GM21529 (cell line): ENCODE measurements around the gene TMEM138.

Experiments
- ATAC-seq: cut with Tn5 transposase; IDR thresholded peaks from one replicate; pipeline ENCODE4 v1.9.1; 2021; ENCODE audit not compliant: unreplicated experiment

Gene TMEM138

GRCh38 chr11:61404103-61404502 lies 41.9 kb downstream of the TMEM138 start:
- no peak for ATAC-seq

- no peak for ATAC-seq
Measured at GRCh38 chr11:61404641-61405040, 42.5 kb downstream of the TMEM138 start.

DNA sequence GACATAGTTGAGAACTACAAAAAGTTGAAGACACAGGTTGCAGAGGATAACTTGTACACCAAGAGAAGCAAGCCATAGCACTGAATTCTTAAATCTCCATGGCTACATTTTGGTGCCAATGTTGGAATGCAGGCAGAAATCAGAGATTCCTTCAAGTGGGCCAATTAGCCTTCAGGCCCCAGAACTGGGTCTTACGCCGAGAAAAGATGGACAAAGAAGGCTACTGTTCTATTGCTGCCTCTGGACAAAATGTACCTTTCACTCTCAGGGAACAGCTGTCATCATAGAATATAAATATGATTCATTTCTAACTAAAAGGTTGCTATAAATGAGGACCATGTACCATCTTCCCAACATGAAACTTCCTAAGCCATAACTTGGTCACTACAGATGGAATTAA lies 43.9 kb downstream of the TMEM138 start:
- no peak for ATAC-seq

DNA sequence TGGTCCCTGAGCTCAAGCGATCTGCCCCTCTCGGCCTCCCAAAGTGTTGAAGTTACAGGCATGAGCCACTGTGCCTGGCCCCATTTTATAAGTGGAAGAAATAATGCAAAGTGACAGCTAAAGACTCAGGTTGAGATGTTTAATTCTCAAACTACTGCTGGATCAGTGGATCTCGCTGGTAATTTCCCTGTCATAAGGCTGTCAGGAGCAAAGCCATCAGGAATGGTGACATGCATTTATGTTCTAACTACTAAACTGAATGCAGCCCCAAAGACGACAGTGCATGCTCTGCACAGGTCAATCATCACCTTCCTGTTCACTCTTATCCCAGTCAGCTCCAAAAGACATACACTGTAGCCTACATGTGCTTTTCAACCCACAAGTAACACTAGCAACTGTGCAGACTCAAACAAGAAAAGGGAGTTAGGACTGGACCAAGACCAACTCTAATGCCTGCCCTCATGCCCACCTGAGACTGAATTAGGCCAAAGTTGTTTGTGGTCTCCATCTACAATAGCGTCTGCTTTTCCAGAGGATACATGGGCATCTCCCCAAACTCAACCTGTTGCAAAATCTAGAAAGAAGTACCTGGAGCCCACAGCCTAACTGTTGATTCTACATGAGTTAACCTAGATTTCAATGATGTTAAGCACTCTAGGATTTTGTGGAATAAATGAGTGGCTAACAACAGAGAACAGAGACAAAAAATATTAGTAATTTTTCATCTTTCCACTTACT lies 45.0 kb downstream of the TMEM138 start:
- ATAC-seq, result no peak

DNA sequence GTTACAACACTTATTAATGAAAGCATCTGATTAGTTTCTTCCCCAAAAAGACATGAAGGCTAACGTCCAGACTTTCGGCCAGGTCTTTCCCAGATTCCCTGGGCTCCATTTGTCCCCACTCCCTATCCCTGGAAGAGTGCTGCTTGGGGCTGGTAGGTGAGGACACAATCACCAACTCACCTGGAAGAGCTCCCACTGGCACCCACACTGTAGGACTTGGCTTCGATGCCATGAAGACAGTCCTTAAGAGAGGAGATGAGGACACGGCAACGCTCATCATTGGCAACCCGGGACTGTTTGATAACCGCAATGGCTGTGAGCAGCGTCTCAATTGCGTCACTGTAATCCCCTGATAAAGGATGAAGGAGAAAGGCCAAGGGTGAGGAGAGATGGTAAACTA lies 49.4 kb downstream of the TMEM138 start:
- no peak for ATAC-seq

DNA sequence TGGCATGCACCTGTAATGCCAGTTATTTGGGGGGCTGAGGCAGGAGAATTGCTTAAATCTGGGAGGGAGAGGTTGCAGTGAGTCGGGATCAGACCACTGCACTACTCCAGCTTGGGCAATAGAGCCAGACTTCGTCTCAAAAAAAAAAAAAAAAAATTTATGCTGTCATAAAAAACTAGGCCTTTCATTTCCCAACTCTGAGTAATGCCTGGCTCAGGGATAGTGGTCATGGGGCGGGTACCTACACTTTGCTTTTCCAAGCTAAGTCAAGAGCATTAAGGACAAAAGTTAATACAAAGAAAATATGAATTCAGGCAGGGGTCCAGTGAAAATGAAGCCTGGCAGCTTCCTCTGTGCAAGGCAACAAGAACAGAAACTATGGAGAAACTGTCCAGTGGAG lies 51.3 kb downstream of the TMEM138 start:
- no peak for ATAC-seq

GRCh38 chr11:61414547-61414946 lies 52.4 kb downstream of the TMEM138 start:
- ATAC-seq, result no peak

DNA sequence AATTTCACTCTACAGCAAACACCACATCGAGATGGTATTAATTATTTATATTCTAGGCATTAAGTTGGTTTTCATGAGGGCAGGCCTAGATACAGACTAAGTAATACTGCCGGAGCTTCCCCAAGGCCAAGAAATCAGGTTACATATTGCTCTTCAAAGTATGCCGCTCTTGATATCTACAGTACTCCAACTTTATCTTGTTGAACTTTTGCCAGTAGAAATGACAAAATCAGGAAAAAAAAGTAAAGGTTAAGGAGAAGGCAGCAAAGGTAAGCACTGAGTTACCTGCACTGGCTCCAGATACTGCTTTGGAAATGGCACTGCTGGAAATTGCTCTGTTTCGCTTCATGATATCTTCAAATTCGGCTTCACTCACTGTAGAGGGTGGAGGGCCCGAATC lies 53.2 kb downstream of the TMEM138 start:
- no peak for ATAC-seq

GRCh38 chr11:61416941-61417340 lies 54.8 kb downstream of the TMEM138 start:
- ATAC-seq, result no peak

- no peak for ATAC-seq
Measured at GRCh38 chr11:61417670-61418069, 55.5 kb downstream of the TMEM138 start.

DNA sequence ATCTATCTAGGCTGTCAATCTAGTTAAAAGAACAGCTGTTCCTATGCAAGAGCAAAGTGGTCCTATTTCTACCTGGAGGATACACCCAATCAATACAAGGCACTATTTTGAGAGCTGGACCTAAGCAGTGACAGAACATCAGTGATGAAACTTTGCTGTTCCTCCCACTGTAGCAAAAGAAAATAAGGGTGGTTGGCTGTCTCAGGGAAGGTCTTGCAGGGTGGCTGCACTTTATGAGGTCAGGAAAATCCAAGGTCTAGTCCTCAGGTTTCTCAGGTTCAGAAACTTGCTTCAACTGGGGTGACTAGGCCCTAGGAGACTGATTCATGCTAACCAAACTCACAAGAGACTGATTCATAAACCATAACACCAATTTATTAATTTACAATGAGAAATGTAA lies 56.0 kb downstream of the TMEM138 start:
- no peak for ATAC-seq
